Ishikawa (cell line): ENCODE data around the gene DOK3.

Experiments used
- CEBPB ChIP-seq: IDR thresholded peaks from 2 replicates; pipeline ENCODE4 v1.6.1; 2012
- CREB1 ChIP-seq: IDR thresholded peaks from 2 replicates; pipeline ENCODE4 v1.6.1; 2012; ENCODE audit warnings: low read depth
- EGR1 ChIP-seq: IDR thresholded peaks from 2 replicates; pipeline ENCODE4 v1.6.1; 2012
- EP300 ChIP-seq: IDR thresholded peaks from 2 replicates; pipeline ENCODE4 v1.6.1; 2012; ENCODE audit warnings: borderline replicate concordance
- FOXM1 ChIP-seq: IDR thresholded peaks from 2 replicates; pipeline ENCODE4 v1.6.1; 2012; ENCODE audit warnings: low read depth, borderline replicate concordance
- NFIC ChIP-seq: IDR thresholded peaks from 2 replicates; pipeline ENCODE4 v1.6.1; 2012
- RAD21 ChIP-seq: IDR thresholded peaks from 2 replicates; pipeline ENCODE4 v1.6.1; 2012; ENCODE audit warnings: low read depth
- TAF1 ChIP-seq: IDR thresholded peaks from 2 replicates; pipeline ENCODE4 v1.6.1; 2012; ENCODE audit warnings: low read depth, mild to moderate bottlenecking
- TCF12 ChIP-seq: IDR thresholded peaks from 2 replicates; pipeline ENCODE4 v1.6.1; 2012; ENCODE audit warnings: low read depth
- TEAD4 ChIP-seq: IDR thresholded peaks from 2 replicates; pipeline ENCODE4 v1.6.1; 2012
- YY1 ChIP-seq: IDR thresholded peaks from 2 replicates; pipeline ENCODE4 v1.6.1; 2012; ENCODE audit warnings: low read depth
- ZBTB7A ChIP-seq: IDR thresholded peaks from 2 replicates; pipeline ENCODE4 v1.6.1; 2012; ENCODE audit warnings: low read depth
- TF ChIP-seq, protein P1 (sequence below): IDR thresholded peaks from 2 replicates; pipeline ENCODE4 v1.6.1; 2012
- TF ChIP-seq, protein P2 (sequence below): IDR thresholded peaks from 2 replicates; pipeline ENCODE4 v1.6.1; 2012
- TF ChIP-seq, protein P3 (sequence below): IDR thresholded peaks from 2 replicates; pipeline ENCODE4 v1.6.1; 2012; ENCODE audit warnings: low read depth, mild to moderate bottlenecking

Gene DOK3

DNA sequence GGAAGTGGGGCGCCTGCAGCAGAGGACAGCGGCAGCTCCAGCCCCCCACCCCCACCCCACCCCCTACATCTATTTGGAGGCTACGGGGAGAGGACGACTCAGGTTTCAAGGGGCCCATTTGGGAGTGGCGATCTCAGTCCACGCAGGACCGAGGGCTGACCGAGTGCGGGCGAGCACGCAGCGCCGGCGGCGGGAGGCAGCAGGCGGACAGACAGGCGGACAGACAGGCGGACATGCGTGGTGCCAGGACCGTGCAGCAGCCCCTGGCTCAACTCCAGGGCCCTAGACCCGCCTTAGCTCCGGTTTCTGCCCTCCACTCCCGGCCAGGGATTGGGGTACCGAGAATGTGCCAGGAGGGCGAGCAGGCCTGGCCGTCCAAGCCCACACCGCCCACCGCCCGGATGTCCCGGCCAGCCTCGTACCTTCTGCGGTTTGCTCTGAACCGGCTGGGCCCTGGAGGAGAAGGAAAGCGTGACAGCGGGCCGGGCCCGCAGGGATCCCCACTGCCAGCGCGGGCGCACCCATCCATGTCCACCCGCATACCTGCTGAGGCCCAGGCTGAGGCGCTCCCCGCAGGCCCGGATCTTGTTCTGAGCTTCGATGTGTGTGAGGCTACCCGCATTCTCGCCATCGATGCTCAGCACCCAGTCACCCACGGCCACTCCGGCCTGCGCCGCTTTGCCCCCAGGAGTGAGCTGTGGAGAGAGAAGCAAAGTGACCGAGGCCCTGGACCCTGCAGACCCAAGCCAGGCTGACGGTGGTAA is 17.5 kb downstream of the DOK3 start:
- no peak for TF ChIP-seq EGR1
- TF ChIP-seq EP300, result no peak
- TF ChIP-seq, protein P1, sequence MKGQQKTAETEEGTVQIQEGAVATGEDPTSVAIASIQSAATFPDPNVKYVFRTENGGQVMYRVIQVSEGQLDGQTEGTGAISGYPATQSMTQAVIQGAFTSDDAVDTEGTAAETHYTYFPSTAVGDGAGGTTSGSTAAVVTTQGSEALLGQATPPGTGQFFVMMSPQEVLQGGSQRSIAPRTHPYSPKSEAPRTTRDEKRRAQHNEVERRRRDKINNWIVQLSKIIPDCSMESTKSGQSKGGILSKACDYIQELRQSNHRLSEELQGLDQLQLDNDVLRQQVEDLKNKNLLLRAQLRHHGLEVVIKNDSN, result no peak
- no peak for TF ChIP-seq CEBPB
- TF ChIP-seq YY1, result no peak
- TF ChIP-seq NFIC, result no peak
- TF ChIP-seq, protein P2, sequence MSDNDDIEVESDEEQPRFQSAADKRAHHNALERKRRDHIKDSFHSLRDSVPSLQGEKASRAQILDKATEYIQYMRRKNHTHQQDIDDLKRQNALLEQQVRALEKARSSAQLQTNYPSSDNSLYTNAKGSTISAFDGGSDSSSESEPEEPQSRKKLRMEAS, result no peak
- no peak for TF ChIP-seq TAF1
- no peak for TF ChIP-seq TEAD4

GRCh38 chr5:177491429-177491945 is 18.1 kb downstream of the DOK3 start:
- TF ChIP-seq ZBTB7A (peak; percentile 76), RAD21 (peak; percentile 49; the same call in 1 of the 2 replicates)
- TF ChIP-seq, protein P2, result no peak

- TF ChIP-seq FOXM1 (no peak), NFIC (no peak), ZBTB7A (no peak), CREB1 (no peak), EGR1 (no peak), CEBPB (no peak), TCF12 (no peak), YY1 (no peak), TEAD4 (no peak), TAF1 (no peak), RAD21 (no peak), EP300 (no peak)
- TF ChIP-seq, protein P1, result no peak
- TF ChIP-seq, protein P2, result no peak
- TF ChIP-seq, protein P3, sequence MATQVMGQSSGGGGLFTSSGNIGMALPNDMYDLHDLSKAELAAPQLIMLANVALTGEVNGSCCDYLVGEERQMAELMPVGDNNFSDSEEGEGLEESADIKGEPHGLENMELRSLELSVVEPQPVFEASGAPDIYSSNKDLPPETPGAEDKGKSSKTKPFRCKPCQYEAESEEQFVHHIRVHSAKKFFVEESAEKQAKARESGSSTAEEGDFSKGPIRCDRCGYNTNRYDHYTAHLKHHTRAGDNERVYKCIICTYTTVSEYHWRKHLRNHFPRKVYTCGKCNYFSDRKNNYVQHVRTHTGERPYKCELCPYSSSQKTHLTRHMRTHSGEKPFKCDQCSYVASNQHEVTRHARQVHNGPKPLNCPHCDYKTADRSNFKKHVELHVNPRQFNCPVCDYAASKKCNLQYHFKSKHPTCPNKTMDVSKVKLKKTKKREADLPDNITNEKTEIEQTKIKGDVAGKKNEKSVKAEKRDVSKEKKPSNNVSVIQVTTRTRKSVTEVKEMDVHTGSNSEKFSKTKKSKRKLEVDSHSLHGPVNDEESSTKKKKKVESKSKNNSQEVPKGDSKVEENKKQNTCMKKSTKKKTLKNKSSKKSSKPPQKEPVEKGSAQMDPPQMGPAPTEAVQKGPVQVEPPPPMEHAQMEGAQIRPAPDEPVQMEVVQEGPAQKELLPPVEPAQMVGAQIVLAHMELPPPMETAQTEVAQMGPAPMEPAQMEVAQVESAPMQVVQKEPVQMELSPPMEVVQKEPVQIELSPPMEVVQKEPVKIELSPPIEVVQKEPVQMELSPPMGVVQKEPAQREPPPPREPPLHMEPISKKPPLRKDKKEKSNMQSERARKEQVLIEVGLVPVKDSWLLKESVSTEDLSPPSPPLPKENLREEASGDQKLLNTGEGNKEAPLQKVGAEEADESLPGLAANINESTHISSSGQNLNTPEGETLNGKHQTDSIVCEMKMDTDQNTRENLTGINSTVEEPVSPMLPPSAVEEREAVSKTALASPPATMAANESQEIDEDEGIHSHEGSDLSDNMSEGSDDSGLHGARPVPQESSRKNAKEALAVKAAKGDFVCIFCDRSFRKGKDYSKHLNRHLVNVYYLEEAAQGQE, result no peak
These were observed 18.6 kb downstream of the DOK3 start for GRCh38 chr5:177490992-177491391.

GRCh38 chr5:177490311-177490991 is 19.2 kb downstream of the DOK3 start:
- no peak for TF ChIP-seq TEAD4
- no peak for TF ChIP-seq TCF12
- no peak for TF ChIP-seq EGR1
- TF ChIP-seq ZBTB7A, result no peak
- no peak for TF ChIP-seq TAF1
- TF ChIP-seq RAD21, result no peak
- TF ChIP-seq, protein P1, result no peak
- TF ChIP-seq CEBPB, result no peak
- TF ChIP-seq YY1, result no peak
- TF ChIP-seq FOXM1, result no peak
- TF ChIP-seq, protein P2, result no peak
- TF ChIP-seq, protein P3, result no peak
- TF ChIP-seq CREB1, result no peak
- TF ChIP-seq NFIC, result no peak
- TF ChIP-seq EP300, result no peak

GRCh38 chr5:177489119-177489716 is 20.4 kb downstream of the DOK3 start:
- TF ChIP-seq CREB1 (no peak), TCF12 (no peak), ZBTB7A (no peak), YY1 (no peak), EP300 (no peak), NFIC (no peak), TAF1 (no peak), EGR1 (no peak), TEAD4 (no peak), FOXM1 (no peak), RAD21 (no peak), CEBPB (no peak)
- TF ChIP-seq, protein P3, result no peak
- TF ChIP-seq, protein P2, result no peak
- TF ChIP-seq, protein P1, result no peak
